Stimulated activated naive CD8-positive, alpha-beta T cell treated with anti-CD3 and anti-CD28 coated beads, Interleukin-15, Interleukin-2, amounts not matched to agents 100 ng/mL and 50 ng/mL, for 24 hours (primary cell): ENCODE data around the gene PTPDC1.
A peak's percentile ranks its signal among the peaks of the same experiment; 100 is the strongest.

ENCODE experiments used
- H3K27ac Mint-ChIP-seq: one replicate; pipeline ENCODE4 v1.8.0; 2021; ENCODE audit warnings: mild to moderate bottlenecking, mixed read lengths
- H3K27me3 Mint-ChIP-seq: one replicate; pipeline ENCODE4 v1.8.0; 2021; ENCODE audit warnings: mixed read lengths
- H3K36me3 Mint-ChIP-seq: one replicate; pipeline ENCODE4 v1.8.0; 2021; ENCODE audit warnings: low read depth, mixed read lengths
- H3K4me1 Mint-ChIP-seq: one replicate; pipeline ENCODE4 v1.8.0; 2021; ENCODE audit warnings: low read depth, mixed read lengths
- H3K4me3 Mint-ChIP-seq: one replicate; pipeline ENCODE4 v1.8.0; 2021; ENCODE audit warnings: mild to moderate bottlenecking, mixed read lengths
- H3K9me3 Mint-ChIP-seq: one replicate; pipeline ENCODE4 v1.8.0; 2021; ENCODE audit warnings: mixed read lengths

Gene PTPDC1

DNA sequence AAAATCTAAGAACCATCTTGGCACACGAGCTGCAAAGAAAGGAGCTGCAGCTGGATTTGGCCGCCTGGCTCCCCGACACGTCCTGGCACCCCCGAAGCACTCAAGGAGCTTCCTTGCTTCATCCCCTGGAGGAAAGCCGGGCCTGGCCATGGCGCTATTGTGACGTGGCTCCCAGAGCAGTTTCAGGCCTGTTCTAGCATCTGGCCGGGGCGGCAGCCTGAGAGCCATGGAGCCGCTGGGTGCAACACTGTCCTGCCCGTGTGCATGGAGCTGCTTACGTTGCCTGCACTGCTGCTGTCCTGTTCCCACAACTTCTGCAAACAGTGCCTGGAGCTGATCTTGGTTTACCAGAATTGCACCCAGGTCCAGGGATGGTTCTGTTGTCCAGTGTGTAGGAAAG lies 63.5 kb downstream of the PTPDC1 start:
- no peaks in the 10 kb centered on the region for H3K36me3 Mint-ChIP-seq
- no peak overlapping the region for H3K4me3 Mint-ChIP-seq
- H3K9me3 Mint-ChIP-seq = no peaks in the 10 kb centered on the region
- no peaks in the 10 kb centered on the region for H3K4me1 Mint-ChIP-seq
- no peaks in the 10 kb centered on the region for H3K27me3 Mint-ChIP-seq
- no peak overlapping the region for H3K27ac Mint-ChIP-seq

DNA sequence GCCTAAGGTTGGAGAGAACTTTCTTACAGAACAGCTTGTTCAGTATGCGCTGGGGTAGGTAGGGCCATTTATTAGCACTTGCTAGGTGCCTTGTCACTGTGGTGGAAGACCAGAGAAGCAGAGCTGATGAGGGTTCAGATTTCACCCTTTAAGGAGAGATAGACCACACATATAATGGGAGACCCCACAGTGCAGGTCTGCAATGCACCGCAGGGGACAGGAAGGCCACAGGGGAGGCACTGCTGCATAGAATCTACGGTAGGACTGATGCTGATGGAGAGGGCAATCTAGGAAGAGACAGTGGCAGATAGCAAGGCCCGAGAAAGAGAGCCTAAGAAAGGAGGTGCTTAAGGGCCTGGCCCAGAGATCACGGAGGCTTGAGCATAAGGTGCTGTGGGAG lies 64.2 kb downstream of the PTPDC1 start:
- peaks cover under 1% of the 10 kb centered on the region for H3K4me1 Mint-ChIP-seq
- no peaks in the 10 kb centered on the region for H3K27me3 Mint-ChIP-seq
- H3K4me3 Mint-ChIP-seq = no peak overlapping the region
- no peaks in the 10 kb centered on the region for H3K36me3 Mint-ChIP-seq
- no peaks in the 10 kb centered on the region for H3K9me3 Mint-ChIP-seq
- no peak overlapping the region for H3K27ac Mint-ChIP-seq

DNA sequence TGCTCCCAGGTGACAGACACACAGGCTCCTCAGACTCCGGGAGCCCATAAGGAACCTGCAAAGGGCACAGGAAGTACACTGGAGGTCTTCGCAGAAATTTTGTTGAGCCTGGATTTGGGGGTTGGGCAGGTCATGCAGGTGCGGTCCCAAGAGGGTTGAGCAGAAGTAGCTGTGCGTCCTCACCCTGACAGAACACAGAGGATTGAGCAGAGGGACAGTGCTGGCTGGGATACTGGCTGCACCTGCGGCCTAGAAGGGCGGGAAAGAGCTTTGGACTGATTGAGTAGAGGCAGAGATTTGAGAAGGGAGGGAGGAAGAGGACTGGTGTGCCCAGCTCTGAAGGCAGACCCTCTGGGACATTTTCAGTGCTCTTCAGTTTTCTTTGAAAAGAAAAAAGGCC lies 65.4 kb downstream of the PTPDC1 start:
- Mint-ChIP-seq H3K27ac (no peak overlapping the region), H3K4me3 (no peak overlapping the region), H3K9me3 (peaks cover 6% of the 10 kb centered on the region), H3K4me1 (peaks cover 13% of the 10 kb centered on the region), H3K27me3 (no peaks in the 10 kb centered on the region), H3K36me3 (no peaks in the 10 kb centered on the region)

DNA sequence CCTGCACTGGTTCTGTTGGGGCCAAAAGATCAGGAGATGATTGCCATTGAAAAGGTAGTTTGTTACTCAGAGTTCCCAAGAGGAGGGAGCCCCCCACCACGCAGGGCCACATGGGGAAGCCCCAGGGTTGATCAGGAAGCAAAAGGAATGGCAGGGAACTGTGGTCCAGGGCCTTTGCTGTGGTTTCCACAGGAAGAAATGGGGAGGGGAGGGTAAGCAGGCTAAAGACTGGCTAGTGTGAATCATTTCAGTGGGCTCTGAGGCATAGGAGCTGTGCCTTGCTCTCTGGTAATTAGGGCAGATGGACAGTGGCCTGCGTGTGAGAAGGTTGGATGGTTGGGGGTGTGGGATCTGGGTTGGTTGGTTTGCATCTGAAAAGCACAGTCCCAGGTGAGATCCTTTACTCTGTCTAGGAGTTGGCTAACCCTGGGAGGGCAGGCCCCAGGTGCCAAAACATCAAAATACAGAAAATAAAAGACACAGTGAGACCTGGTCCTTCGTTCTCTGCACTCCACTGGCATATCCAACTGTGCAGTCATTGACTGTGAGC lies 66.1 kb downstream of the PTPDC1 start:
- no peaks in the 10 kb centered on the region for H3K27me3 Mint-ChIP-seq
- no peak overlapping the region for H3K4me3 Mint-ChIP-seq
- H3K4me1 Mint-ChIP-seq = peaks cover 14% of the 10 kb centered on the region
- H3K36me3 Mint-ChIP-seq = no peaks in the 10 kb centered on the region
- no peak overlapping the region for H3K27ac Mint-ChIP-seq
- H3K9me3 Mint-ChIP-seq = peaks cover 7% of the 10 kb centered on the region

DNA sequence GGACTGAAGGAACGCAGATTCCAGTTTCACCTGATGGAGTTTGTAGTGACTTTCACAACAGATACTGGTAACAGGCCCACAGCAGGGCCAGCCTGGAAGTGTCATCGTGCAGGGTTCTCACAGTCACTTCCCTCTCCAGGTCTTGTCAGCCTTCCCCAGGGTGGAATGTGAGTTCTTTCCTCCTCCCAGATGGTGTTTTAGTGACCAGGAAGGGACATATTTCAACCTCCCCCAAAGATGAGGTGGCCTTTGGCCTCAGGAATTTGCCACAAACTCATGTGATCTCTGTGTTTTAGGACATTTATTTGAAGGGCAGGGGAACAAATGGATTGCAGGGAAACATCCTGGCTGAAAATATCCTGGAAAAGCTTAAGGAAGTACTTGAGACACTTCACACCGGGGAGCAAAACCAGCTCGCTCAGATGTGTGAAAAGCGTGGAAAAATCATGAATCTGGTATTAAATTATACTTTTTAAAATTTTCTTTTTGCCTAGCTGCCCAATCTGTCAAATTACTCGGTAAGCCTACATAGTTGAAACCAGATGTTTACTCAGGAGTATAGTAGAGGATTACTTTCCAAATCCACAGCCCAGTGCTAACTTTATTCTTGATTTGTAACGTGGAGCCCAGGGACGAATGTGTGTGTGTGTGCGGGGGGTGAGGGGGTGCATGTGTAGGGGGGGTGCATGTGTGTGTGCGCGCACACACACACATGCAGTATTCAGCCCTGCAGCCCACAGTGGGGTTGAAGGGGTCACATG lies 66.8 kb downstream of the PTPDC1 start:
- no peaks in the 10 kb centered on the region for H3K36me3 Mint-ChIP-seq
- H3K4me1 Mint-ChIP-seq = peaks cover 14% of the 10 kb centered on the region
- H3K27me3 Mint-ChIP-seq = no peaks in the 10 kb centered on the region
- H3K4me3 Mint-ChIP-seq = no peak overlapping the region
- no peak overlapping the region for H3K27ac Mint-ChIP-seq
- peaks cover 7% of the 10 kb centered on the region for H3K9me3 Mint-ChIP-seq

DNA sequence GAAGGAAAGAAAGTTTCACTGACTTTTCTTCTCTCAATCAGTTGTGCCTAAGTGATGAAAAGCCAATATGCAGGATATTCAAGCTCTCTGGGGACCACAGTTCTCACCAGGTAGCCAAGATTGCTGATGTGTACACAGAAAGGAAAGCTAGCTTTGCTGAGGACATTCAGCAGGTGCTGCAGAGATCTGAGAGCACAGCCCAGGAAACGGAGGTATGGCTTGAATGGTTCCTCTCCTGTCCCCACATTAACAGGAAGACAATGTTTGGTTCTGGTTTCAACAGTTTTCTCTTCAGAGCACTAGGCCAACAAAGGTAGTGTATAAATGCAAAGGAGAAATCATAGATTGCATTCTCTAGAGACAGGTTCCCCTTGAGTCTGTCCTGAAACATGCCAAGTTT lies 69.6 kb downstream of the PTPDC1 start:
- Mint-ChIP-seq H3K4me1 (peaks cover 22% of the 10 kb centered on the region), H3K9me3 (peaks cover 7% of the 10 kb centered on the region), H3K27me3 (no peaks in the 10 kb centered on the region), H3K27ac (peak overlapping the region; percentile 4), H3K36me3 (no peaks in the 10 kb centered on the region), H3K4me3 (no peak overlapping the region)

DNA sequence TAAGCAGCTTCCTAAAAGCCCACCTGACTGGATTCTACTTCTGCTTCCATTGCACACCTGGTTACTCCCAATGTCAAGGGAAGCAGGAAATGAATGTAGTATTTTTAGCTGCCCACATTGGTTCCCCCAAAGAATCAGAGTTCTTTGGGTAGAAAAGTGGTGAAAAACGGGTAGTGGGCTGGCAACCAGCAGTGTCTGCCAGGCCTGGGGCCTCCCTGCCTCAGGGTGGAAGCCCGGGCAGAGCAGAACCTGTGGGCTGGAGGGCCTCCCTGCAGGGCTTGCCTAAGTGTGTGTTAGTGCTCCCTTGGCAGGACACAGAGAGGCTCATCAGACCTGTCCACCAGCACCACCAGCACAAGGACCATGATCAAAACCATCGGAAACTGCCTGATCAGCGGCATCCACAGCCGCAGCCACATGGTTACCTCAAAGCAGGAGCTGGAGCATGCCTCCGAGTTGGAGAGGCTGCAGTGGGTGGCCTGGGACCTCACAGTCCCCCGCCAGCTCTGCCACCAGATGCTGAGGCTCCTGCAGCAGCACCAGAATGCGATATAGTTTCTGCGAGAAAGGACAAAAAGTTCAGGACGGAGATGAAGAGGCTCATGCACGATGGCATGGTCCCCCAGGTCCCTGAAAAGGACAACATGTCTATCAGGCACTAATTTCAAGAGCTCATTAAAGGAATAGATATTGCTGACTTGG lies 72.2 kb downstream of the PTPDC1 start:
- Mint-ChIP-seq H3K4me3 (no peak overlapping the region), H3K36me3 (no peaks in the 10 kb centered on the region), H3K27me3 (no peaks in the 10 kb centered on the region), H3K9me3 (peaks cover 7% of the 10 kb centered on the region), H3K4me1 (peaks cover 22% of the 10 kb centered on the region), H3K27ac (no peak overlapping the region)

DNA sequence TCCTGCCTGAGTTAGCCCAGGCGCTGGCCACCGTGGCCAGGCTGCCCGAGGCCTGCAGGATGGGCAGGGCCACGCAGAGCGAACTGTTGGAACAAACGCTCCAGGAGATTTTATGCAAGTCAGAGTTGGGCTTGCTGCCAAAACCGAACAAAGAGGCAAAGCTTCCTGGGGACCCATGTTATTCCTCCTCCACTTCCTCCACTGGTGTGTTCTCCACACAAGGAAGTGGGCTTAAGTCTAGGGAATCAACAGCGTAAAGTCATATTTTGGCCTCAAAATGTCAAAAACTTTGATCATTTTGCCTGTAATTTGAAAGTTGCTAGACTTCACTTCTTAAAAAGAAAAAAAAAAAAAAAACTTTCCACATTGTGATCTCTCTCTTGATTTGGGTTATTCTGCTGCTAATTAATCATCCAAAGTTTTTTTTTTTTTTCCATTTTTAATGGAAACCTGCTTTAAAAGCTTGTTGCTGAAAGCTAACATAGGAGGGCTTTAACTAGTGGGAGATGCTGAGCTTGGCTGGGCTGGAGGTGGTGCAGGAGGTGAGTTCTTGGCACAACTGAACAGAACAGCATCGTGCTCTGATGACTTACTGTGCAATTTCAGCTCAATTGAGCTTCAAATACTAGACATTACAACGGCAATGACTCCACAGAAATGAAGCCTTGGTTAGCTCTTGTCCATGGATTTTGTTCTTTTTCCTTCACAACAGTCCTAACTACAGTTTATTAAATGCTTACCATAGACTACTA lies 73.0 kb downstream of the PTPDC1 start:
- Mint-ChIP-seq H3K4me1 (peaks cover 22% of the 10 kb centered on the region), H3K27ac (no peak overlapping the region), H3K4me3 (no peak overlapping the region), H3K27me3 (no peaks in the 10 kb centered on the region), H3K36me3 (no peaks in the 10 kb centered on the region), H3K9me3 (peaks cover 7% of the 10 kb centered on the region)
